ENCODE data around the gene WDFY1.
A peak's percentile ranks its signal among the peaks of the same experiment; 100 is the strongest.
"Not testable (repeated sequence)": the region's sequence is repeated elsewhere in the genome, so short reads cannot be mapped to it uniquely, and the experiment has no call there.

Gene WDFY1

DNA sequence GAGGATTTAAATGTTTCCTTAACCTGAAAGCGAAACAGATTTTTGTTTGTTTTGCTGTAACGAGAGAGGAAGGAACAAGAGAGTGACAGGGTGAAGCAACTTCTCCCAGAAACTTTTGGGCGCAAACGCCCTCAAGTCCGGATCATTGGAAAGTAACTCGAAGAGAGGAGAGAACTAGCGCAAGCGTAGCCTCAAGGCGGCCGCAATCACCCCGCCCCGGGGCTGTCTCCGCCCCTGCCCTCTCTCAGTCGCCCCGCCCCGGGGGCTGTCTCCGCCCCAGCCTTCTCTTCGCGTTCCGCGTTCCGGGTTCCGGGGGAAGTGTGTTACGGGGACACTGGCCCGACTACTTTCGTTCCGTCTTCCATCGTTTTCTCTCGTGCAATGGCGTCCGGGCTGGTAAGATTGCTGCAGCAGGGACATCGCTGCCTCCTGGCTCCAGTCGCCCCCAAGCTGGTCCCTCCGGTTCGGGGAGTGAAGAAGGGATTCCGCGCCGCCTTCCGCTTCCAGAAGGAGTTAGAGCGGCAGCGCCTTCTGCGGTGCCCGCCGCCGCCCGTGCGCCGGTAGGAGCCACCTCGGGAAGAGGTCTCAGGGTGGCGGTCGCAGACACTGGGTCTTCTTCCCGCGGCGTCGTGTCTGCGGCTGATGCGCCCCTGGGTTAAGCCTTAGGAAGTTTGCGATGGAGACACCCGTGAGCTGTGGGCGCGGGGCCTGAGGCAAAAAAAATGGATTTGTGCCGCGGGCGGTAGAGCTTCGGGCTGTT lies 12.1 kb upstream of the WDFY1 start, which contains the start of gene MRPL44:
TSS of gene MRPL44 (plus strand) at position 372 of the 760 bp plus-strand sequence. CDS start at position 382, 10 bp downstream.
- DNase-seq (ENCODE audit: low spot score), result peak; percentile 84

DNA sequence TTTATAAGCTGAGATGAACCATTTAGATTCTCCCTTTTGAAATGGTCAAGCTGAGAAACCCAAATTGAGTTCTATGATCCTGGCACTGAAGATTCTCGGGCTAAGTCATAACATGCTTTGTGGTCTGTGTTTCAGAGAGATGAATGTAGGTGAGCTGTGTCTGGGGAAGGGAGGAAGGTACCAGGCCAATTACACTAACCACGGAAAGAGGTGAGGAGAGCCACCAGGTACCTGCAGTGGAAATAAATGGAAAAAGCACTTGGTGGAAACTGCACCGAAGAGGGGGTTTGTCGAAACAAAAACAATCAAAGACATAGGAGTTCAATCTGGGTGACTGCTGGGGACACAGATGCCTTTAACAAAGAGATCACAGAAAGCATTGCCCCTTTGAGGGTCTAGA lies 11.2 kb upstream of the WDFY1 start:
- DNase-seq (ENCODE audit: low spot score), result no peak

DNA sequence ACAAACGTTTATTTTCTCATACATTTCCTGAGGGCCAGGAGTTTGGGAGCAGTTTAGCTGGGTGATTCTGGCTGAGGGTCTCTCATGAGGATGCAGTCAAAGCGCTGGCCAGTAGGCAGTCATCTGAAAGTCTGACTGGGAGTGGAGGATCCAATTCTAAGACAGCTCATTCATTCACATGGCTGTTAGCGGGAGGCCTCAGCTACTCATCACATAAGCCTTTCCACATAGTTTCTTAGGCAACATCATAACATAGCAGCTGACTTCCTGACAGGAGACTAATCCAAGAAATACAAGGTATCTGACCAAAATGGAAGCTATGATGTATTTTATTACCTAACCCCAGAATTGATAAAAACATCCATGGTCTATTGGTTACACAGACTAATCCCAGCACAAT lies 9.3 kb upstream of the WDFY1 start:
- no peak for DNase-seq (ENCODE audit: low spot score)

DNA sequence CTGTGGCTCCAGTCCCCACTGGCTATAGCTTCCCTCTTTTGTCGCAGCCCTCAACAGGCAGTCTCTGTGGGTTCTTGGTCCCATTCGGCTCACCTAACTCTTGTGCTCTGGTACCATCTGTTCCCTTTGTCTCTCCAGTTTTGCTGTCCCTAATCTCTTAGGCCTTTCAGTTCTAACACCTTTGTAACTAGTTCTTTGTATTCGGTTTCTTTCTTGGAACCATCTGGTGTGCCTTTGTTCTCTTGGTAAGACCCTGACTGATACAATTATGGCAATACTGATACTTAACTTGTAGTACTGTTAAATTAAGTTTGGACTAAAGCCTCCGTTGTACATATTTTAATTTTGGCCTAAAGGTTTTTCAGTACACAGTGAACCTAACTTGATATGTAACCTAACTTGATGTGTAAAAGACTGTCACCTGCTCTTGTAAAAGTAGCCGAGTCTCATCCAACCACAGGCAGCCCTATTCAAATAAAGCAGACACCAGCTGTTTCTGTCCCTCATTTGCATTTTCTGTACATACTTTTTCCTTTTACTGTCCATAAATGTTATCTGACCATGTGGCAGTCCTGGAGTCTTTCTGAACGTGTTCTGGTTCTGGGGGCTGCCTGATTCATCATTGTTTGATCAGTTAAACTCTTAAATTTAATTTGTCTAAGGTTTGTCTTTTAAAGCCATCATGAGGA lies 7.3 kb upstream of the WDFY1 start:
- DNase-seq (ENCODE audit: low spot score), result peak; percentile 23

DNA sequence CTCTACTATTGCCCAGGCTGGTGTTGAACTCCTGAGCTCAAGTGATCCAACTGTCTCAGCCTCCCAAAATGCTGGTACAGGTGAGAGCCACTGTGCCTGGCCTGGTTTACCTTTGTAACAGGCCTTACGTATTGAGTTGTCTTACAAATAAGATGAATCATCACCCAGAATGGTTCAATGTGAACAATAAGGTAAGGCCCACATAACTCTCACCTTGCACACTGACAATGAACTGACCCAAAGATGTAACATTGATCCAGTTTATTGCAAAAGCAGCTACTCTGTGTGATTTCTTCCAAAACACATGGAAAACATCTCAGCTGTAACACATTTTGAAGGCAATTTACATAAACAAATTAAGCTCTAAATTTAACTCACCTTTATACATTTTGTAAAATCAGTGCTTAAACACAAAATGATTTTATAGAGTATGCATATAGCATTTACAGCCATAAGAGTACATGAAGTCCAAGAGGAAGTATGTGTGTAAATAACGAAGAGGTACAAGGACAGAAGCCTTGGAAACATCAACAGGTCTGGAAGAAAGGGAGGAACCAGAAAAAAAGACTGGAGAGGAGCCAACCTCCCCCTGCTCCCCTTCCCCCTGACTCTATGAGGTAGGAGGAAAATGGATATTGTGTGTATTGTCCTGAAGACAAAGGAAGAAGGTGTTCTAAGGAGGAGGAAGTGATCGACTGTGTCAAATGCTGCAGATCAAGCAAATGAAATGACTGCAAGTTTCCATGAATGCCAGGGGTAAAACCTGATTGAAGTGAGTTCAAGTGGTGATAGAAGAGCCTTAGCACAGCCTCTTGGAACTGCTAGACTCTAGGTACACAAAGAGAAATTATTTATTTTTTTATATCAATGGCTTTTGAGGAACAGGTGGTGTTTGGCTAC lies 5.6 kb upstream of the WDFY1 start:
- no peak for DNase-seq (ENCODE audit: low spot score)

DNA sequence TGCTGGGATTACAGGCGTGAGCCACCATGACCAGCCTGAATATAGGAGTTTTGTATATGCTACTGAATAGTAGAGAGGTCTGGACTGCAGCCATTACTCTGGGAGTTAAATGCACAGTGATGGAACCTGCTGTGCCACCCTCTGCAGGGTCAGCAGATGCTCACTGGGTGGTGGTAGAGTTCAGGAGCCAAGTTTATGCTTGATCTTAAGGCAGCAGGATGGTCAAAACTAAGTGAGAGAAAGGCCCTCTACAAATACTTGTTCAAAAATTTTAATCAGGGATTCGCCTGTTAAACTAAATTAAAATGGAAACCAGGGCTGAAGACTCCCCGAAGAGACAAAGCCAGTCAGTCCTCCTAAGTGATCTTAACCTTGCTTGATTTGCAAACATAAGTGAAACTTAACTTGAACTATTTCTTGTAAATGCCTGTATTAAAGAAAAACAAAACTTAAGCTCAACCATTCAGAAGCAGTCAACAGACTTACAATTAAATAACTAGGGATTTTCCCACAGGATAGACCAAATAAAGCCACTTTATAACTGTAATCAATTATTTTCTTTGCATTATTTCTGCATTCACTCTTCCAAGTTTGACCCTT lies 4.2 kb upstream of the WDFY1 start:
- no peak for DNase-seq (ENCODE audit: low spot score)

DNA sequence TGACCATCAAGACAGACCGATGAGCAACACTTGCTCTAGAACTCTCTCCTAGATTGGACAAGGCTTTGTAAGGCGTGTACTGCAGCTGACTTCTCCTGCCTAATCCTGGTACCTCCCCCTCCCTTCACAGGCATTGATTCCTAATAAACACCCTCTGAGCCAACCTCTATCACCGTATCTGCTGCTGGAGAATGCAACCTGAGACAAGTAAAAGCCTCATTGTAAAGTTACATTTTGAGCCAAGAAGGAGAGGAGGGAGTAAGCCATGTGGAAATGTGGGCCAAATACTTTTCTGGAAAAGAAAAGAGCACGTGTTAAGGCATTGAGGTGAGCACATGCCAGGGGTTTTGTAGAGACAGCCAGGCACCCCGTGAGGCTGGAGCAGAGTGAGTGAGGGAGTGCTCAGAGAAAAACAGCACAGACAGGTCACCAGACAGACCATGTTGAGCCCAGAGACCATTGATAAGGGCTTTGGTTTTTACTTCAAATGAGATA lies 2.6 kb upstream of the WDFY1 start:
- no peak for DNase-seq (ENCODE audit: low spot score)

DNA sequence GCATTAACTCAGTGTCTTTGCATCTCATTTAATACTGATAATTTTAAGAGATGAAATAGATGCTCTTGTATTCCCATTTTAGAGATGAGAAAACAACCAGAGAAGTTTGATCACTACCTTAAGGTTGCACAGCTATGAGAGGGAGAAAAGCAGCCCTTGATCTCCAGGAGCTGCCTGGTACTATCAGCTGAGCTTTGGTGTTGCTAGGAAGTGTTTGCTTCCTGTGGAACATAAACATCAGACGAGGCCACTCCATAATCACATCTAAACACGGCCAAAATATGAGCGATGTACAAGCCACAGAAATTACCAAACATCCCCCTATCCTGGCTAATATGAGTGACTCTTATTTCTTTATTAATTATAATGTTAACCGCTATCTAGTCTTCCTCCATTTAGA lies 620 bp upstream of the WDFY1 start:
- no peak for DNase-seq (ENCODE audit: low spot score)

DNA sequence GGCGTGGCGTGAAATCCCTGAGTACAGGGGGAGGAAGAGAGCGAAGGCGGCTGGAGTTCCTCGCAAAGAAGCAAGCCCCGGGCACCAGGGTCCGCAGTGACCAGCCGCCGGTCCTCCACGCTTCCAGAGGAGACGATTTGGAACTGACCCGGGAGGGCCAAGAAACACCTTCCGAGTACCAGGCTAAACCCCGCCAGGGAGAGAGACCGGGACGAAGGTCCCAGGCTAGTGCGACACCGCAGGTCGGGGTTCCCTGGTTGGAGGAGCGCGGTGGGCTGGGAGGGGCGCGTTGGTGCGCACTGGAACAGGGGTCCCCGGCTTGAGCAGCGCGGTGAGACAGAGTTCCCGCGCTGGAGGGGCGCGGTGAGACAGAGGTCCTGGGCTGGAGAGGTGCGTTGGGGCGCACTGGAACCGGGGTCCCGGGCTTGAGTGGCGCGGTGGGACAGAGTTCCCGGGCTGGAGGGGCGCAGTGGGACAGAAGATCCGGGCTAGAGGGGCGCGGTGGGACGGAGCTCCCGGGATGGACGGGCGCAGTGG lies 901 bp downstream of the WDFY1 start:
- peak; percentile 33 for DNase-seq (ENCODE audit: low spot score)

DNA sequence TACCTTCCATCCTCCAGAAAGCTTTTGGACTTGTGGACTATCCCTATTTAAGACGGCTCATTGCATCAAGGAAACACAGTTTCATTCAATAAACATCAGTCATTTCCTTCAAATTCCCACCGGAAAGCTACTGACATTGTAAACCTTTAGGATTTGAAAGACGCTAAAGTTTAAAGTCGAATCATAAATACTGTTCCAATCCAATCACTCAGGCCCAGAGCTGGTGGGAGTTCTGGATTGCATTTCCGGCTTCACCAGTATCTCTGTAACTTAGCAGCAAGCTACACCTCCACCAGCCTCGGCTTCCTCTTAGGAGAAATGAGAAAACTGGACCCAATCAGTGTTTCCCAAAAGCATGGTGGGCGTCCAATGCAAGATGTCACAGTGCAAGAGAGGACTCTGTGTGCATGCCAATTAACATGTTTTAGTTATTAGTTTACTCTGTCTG lies 1.6 kb downstream of the WDFY1 start:
- peak; percentile 6 for DNase-seq (ENCODE audit: low spot score)

DNA sequence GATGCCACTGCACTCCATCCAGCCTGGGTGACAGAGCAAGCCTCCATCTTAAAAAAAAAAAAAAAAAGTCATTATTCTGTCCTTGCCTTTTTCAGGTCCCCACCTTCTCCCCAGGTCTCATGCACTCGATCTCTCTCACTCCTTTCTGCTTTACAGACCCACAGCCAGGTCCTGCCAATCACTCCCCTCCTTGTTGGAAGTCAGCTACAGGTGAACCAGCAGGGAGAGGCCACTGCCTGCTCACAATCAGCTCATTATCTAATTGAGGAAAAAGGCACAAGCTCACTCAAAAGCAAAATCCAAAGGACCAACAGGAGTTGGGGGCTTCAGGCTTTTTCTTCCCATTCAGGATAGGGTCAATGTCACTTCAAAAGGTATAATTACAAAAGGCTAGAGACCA lies 2.0 kb downstream of the WDFY1 start:
- DNase-seq (ENCODE audit: low spot score), result no peak

DNA sequence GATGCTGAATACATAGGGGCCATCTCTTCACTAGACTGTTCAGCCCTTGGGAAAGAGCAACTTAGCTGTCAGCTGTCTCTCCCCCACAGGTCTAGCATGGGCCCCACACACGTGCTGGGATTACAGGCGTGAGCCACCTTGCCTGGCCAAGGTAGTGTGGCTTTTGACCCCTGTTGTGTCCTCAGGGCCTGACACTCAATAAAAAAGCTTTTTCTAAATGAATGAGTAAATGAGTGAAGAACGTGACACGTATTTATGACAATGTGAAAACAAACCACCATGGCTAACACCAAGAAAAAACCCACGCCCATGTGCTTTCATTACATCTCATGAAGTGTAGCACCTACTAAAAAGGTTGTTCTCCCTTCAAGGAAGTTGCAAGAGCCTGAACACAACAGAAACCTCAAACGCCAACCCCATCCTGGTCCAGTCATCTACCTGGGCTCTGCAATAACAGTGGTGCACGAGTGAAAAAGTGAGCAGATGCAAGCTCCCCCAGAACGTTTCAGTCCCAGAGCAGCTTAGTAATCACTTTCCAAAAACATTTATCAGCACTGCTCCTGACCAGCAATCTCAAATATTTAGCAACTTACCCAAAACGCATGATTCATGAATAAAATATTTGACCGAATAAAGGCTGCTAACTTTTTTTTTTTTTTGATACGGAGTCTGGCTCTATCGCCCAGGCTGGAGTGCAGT lies 3.4 kb downstream of the WDFY1 start:
- DNase-seq (ENCODE audit: low spot score), result no peak

DNA sequence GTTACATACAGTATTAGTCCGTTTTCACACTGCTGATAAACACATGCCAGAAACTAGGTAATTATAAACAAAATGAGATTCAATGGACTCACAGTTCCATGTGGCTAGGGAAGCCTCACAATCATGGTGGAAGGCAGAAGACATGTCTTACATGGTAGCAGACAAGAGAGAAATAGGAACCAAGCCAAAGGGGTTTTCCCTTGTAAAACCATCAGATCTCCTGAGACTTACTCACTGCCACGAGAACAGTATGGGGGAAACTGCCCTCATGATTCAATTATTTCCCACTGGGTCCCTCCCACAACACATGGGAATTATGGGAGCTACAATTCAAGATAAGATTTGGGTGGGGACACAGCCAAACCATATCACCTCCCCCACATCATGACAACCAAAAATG lies 5.7 kb downstream of the WDFY1 start:
- DNase-seq (ENCODE audit: low spot score), result not testable (repeated sequence)

DNA sequence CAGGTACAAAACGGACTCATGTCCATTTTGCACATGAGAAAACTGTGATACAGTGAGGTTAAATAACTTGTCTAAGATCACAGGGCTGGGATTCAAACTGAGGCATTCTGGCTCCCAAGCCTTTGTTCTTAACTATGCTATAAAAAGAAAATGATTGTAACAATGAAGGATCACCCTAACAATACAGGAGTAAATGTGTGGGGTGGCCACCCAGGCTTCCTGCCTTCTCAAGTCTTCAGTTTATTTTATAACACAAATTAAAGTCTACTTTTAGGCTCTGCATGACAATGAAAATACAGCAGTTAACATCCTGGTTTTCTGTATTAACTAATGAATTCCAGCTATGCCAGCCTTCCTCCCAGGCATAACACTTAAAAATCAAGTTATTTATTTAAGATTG lies 7.6 kb downstream of the WDFY1 start:
- no peak for DNase-seq (ENCODE audit: low spot score)

DNA sequence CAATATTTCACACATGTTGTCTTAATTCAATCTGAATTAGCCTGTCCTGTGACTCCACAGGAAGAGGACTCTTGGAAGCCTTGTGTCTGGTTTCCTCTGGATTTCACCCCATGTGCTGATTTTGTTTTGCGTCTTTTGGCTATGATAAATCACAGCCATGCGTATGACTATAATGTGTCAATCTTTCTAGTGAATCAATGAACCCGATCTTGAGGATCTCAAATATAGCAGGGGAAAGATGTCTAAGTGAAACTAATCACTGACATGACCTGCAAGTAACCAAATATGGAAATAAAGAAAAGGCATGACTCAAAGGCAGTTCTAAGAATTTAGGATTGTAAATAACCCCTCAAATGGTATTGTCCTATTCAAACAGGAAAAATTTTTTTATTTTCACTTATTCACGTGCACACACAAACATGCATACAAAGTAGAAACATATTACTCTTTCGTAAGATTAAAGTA lies 8.2 kb downstream of the WDFY1 start:
- no peak for DNase-seq (ENCODE audit: low spot score)

DNA sequence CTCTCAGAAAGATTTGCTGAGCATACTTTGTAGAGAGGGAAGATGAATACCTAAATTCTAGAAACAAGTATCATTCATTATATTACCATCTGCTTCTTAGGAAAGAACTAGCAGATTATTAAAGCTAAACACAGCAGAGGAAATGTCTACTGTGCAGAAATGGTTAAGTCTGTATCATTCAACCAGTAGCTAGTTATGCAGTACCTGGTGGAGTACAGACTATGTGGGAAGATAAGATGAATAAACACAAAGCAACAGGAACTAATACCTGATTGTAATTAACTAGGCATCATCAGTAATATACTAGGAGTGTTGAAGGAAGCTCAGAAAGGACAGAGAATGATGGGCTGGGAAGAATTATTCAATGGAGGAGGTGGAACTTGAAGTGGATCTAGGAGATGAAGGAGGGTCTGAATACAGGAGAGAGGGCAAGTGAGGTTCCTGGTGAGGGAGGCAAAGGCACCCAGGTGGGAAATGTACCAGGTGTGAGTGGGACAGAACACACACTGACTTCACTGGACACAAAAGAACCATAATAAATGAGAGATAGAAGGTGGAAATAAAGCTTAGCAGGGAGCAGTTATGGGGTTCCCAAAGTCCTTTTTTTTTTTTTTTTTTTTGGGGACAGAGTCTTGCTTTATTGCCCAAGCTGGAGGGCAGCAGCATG lies 9.5 kb downstream of the WDFY1 start:
- no peak for DNase-seq (ENCODE audit: low spot score)

DNA sequence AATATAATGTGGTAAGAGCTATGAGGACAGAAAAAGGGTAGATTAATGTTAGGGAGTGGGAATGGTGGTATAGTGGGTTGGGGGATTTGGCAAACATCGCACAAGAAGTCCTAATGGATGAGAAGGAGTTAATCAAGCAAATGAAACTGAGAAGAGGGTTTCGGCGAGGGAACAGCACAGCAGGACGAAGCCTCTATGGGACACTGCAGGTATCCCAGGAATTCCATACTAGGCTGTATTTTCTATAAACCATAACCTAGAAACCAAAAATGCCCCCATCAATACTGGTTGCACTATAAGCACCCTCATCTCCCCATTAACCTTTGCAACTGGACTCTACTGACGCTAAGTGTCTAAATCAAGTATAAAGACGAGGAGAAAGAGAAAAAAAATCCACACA lies 10.3 kb downstream of the WDFY1 start:
- no peak for DNase-seq (ENCODE audit: low spot score)

DNA sequence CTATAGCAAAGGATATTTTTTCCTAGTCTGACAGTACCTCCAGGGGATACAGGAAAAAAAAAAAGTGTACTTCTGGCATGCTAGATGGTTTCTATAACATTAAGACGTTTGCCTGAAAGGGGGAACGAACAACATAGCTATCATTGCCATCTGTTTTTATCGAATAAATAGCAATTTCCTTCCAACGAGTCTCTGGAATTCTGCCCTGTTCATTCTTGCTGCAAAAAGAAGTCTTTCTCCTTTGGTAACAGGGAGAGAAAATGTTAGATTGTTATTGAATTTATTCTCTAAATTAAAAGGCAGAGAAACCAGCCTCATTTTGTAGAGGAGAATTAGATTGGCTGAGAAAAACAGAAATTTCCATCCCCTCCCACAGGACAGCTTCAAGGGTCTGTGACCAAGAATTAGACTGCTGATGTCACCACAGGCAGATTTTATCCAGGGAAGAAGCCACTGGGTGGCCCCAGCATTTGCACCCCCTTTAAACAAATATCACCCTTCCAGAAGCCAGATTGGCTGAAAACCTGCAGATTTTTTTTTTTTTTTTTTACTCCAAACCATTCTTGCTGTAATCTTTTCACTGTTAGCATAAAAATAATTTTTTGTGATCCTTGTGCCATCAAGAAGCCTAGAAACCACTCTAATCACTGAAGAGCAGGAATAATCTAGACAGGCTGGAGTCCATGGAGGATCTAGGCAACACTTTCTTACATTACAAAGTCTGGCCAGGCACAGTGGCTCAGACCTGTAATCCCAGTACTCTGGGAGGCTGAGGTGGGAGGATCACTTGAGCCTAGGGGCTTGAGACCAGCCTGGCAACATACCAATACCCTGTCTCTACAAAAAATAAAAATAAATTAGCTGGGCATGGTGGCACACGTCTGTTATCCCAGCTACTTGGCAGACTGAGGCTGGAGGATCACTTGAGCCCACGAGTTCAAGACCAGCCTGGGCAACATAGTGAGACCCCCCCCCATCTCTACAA lies 12.0 kb downstream of the WDFY1 start:
- DNase-seq (ENCODE audit: low spot score), result no peak
